Sigmoid colon (tissue), 7 donors: ENCODE results near the gene NT5C1B. TPM values are rescaled to one million over a fixed set of nuclear protein-coding genes. Genes with fewer than 3 reads are reported as not detected.

ENCODE experiments used
- DNase-seq: peaks from one replicate; pipeline ENCODE4 v3.0.0-alpha.2; 2019
- H3K27ac ChIP-seq, 4 donors: fragments of 200-600 bp; sonication (generic); one replicate each; pipeline ENCODE4 v1.5.1; 2016 to 2019; ENCODE audit warnings: mild to moderate bottlenecking in 1 of 4
- H3K27me3 ChIP-seq, 3 donors: fragments of 200-600 bp; sonication (generic); one replicate each; pipeline ENCODE4 v1.5.1; 2019; ENCODE audit warnings: mild to moderate bottlenecking in 1 of 3
- H3K36me3 ChIP-seq, 4 donors: fragments of 200-600 bp; sonication (generic); one replicate each; pipeline ENCODE4 v1.5.1; 2016 to 2019
- H3K4me1 ChIP-seq, 4 donors: fragments of 200-600 bp; sonication (generic); one replicate each; pipeline ENCODE4 v1.5.1; 2017 to 2019
- H3K4me3 ChIP-seq, 4 donors: fragments of 200-600 bp; sonication (generic); one replicate each; pipeline ENCODE4 v1.5.1; 2017 to 2019; ENCODE audit warnings: mild to moderate bottlenecking in 2 of 4, moderate library complexity in 1 of 4
- H3K9me3 ChIP-seq, 4 donors: fragments of 200-600 bp in 3 of 4; sonication (generic) in 3 of 4; one replicate each; pipeline versions ENCODE4 v1.5.1 to v1.6.1; 2013 to 2019
- CTCF ChIP-seq, 4 experiments: fragments of 450-650 bp in 3 of 4; fragments of 200-600 bp in 1 of 4; IDR thresholded peaks; one replicate each; pipeline ENCODE4 v1.5.1; 2016 to 2019; ENCODE audit warnings: antibody characterized with exemption in 4 of 4, mild to moderate bottlenecking in 3 of 4, moderate library complexity in 2 of 4
- EP300 ChIP-seq, 4 donors: sonication (generic); formaldehyde crosslinking; IDR thresholded peaks; one replicate each; pipeline ENCODE4 v1.6.1; 2017; ENCODE audit warnings: antibody characterized with exemption in 4 of 4
- POLR2A ChIP-seq, 2 donors: fragments of 450-650 bp; IDR thresholded peaks; one replicate each; pipeline ENCODE4 v1.6.1; 2016; ENCODE audit warnings: antibody characterized with exemption in 2 of 2, mild to moderate bottlenecking in 2 of 2, moderate library complexity in 2 of 2
- POLR2AphosphoS5 ChIP-seq, 4 donors: sonication (generic); formaldehyde crosslinking; IDR thresholded peaks; one replicate each; pipeline ENCODE4 v1.6.1; 2017; ENCODE audit warnings: antibody characterized with exemption in 4 of 4
- WGBS, 2 donors: extraction: QIAGEN DNeasy Blood & Tissue Kit; methylation state at CpG; one replicate each; pipeline ENCODE4 v1.1.7; 2013; 5-methylcytosine and 5-hydroxymethylcytosine counted together
- intact Hi-C: fragments of 100-400 bp; cut with DNase I; formaldehyde crosslinking; loops from one replicate; pipeline ENCODE4 v1.15.1; 2023
- polyA plus RNA-seq, 3 donors: library from polyadenylated mRNA; stranded (reverse); fragments of 200-250 nt; gene quantifications; one replicate each; pipeline ENCODE4 v1.2.3, GENCODE V29; 2013
- total RNA-seq, 4 donors: library from RNA; depleted of rRNA; stranded (reverse); fragments of >200 nt; gene quantifications; one replicate each; pipeline ENCODE4 v1.1.0, GENCODE V29; 2016
- donor health status: healthy with polysubstance abuse.
- donor health status: Bipolar disorder and iron deficiency.
- donor health status: healthy.

NT5C1B gene
- total and polyA plus RNA-seq, 7 donors: not detected

- no peaks in the 10 kb centered on the region for H3K27me3 ChIP-seq
- no peaks in the 10 kb centered on the region for H3K36me3 ChIP-seq
- no peak for DNase-seq
- peaks cover 0 to 12% (median 10%) of the 10 kb centered on the region in 4 donors for H3K4me1 ChIP-seq
- TF ChIP-seq CTCF (IDR thresholded peaks at IDR 0.05): no peak
- no peak for TF ChIP-seq POLR2AphosphoS5 (IDR thresholded peaks at IDR 0.05)
- no peak for TF ChIP-seq EP300 (IDR thresholded peaks at IDR 0.05)
- TF ChIP-seq POLR2A (IDR thresholded peaks at IDR 0.05): no peak
- no peak overlapping the region for H3K27ac ChIP-seq
- H3K9me3 ChIP-seq: no peaks in the 10 kb centered on the region
- WGBS, 2 donors: 90% methylated on average over 3 of the region's 3 CpGs
- intact Hi-C loops: no loop called here
- no peak overlapping the region for H3K4me3 ChIP-seq
Observed at GRCh38 chr2:18603854-18604530, 14.6 kb upstream of the NT5C1B start.

GRCh38 chr2:18602298-18602697, 12.9 kb upstream of the NT5C1B start:
- intact Hi-C loops: no loop called here
- no peak overlapping the region for H3K27ac ChIP-seq
- no peak for DNase-seq
- H3K4me3 ChIP-seq: no peak overlapping the region
- peaks cover 0 to 12% (median 10%) of the 10 kb centered on the region in 4 donors for H3K4me1 ChIP-seq
- H3K27me3 ChIP-seq: no peaks in the 10 kb centered on the region
- whole genome bisulfite sequencing, 2 donors: 94% methylated on average over 2 of the region's 2 CpGs
- no peaks in the 10 kb centered on the region for H3K9me3 ChIP-seq
- no peaks in the 10 kb centered on the region for H3K36me3 ChIP-seq
- TF ChIP-seq EP300 (IDR thresholded peaks at IDR 0.05): no peak
- no peak for TF ChIP-seq POLR2AphosphoS5 (IDR thresholded peaks at IDR 0.05)
- no peak for TF ChIP-seq POLR2A (IDR thresholded peaks at IDR 0.05)
- no peak for TF ChIP-seq CTCF (IDR thresholded peaks at IDR 0.05)

- Histone ChIP-seq H3K27ac (no peak overlapping the region), H3K4me3 (no peak overlapping the region), H3K36me3 (no peaks in the 10 kb centered on the region), H3K27me3 (no peaks in the 10 kb centered on the region), H3K9me3 (no peaks in the 10 kb centered on the region), H3K4me1 (peaks cover 0 to 12% (median 9%) of the 10 kb centered on the region in 4 donors)
- TF ChIP-seq POLR2AphosphoS5 (IDR thresholded peaks at IDR 0.05) (no peak), POLR2A (IDR thresholded peaks at IDR 0.05) (no peak), CTCF (IDR thresholded peaks at IDR 0.05) (no peak), EP300 (IDR thresholded peaks at IDR 0.05) (no peak)
- intact Hi-C loops: no loop called here
- no peak for DNase-seq
- WGBS, 2 donors: 34 to 67% methylated on average over 2 of the region's 2 CpGs
Observed at GRCh38 chr2:18600255-18600613, 10.9 kb upstream of the NT5C1B start.

GRCh38 chr2:18599509-18600254, 10.3 kb upstream of the NT5C1B start:
- Histone ChIP-seq H3K36me3 (no peaks in the 10 kb centered on the region), H3K9me3 (no peaks in the 10 kb centered on the region), H3K27me3 (no peaks in the 10 kb centered on the region), H3K4me1 (peaks cover 0 to 7% (median 4%) of the 10 kb centered on the region in 4 donors), H3K27ac (peak overlapping the region in 1 of 4 donors; percentile 40), H3K4me3 (no peak overlapping the region)
- no peak for TF ChIP-seq POLR2A (IDR thresholded peaks at IDR 0.05)
- no peak for TF ChIP-seq POLR2AphosphoS5 (IDR thresholded peaks at IDR 0.05)
- no peak for TF ChIP-seq EP300 (IDR thresholded peaks at IDR 0.05)
- TF ChIP-seq CTCF (IDR thresholded peaks at IDR 0.05): no peak
- DNase-seq: no peak
- WGBS, 2 donors: 66 to 67% methylated on average over 2 of the region's 2 CpGs
- intact Hi-C loops: no loop called here
